PC-9 (cell line): ENCODE results near the gene PANX2. TPM values are rescaled to one million over a fixed set of nuclear protein-coding genes. Genes with fewer than 3 reads are reported as not detected.

ENCODE experiments used
- BruUV-seq: library from RNA; stranded (reverse); fragments of 400-500 nt; replicated peaks from 2 replicates; lab custom pipeline; 2021; lab: Mats Ljungman, UMichigan
- CTCF ChIA-PET: fragments of 300-600 bp; sonication (Branson Sonifier 250); formaldehyde crosslinking; loops from one replicate; lab custom pipeline; 2022; ENCODE audit warnings: antibody characterized with exemption; lab: Charles Lee
- POLR2A ChIA-PET: fragments of 300-600 bp; sonication (Branson Sonifier 250); formaldehyde crosslinking; loops from one replicate; lab custom pipeline; 2022; ENCODE audit warnings: antibody characterized with exemption; ENCODE audit not compliant: unreplicated experiment; lab: Charles Lee
- DNase-seq, 2 experiments: peaks; one replicate each; pipeline versions ENCODE4 v3.0.0 to v3.0.0-alpha.2; 2015 to 2022; ENCODE audit warnings: mixed read lengths in 1 of 2
- H2AFZ ChIP-seq: fragments of 200-600 bp; sonication (generic); 2 replicates; pipeline ENCODE4 v1.8.1; 2017; ENCODE audit warnings: antibody characterized with exemption
- H3F3A ChIP-seq: fragments of 200-600 bp; sonication (generic); 2 replicates; pipeline ENCODE4 v1.8.1; 2017; ENCODE audit warnings: antibody characterized with exemption, mild to moderate bottlenecking, low read depth; ENCODE audit not compliant: insufficient read depth
- H3K27ac ChIP-seq: fragments of 200-600 bp; sonication (generic); 2 replicates; pipeline ENCODE4 v1.6.1; 2016; ENCODE audit warnings: mixed run types
- H3K27me3 ChIP-seq: fragments of 200-600 bp; sonication (generic); 2 replicates; pipeline ENCODE4 v1.6.1; 2016; ENCODE audit warnings: low read depth, mixed run types; ENCODE audit not compliant: insufficient read depth
- H3K36me3 ChIP-seq: fragments of 200-600 bp; sonication (generic); 2 replicates; pipeline ENCODE4 v1.6.1; 2016; ENCODE audit warnings: low read depth, mixed run types
- H3K4me1 ChIP-seq: fragments of 200-600 bp; sonication (generic); replicated peaks from 2 replicates; pipeline ENCODE4 v1.6.1; 2016; ENCODE audit warnings: mixed run types; ENCODE audit not compliant: insufficient read depth
- H3K4me2 ChIP-seq: fragments of 200-600 bp; sonication (generic); 2 replicates; pipeline ENCODE4 v1.6.1; 2017; ENCODE audit warnings: mixed run types
- H3K4me3 ChIP-seq: fragments of 200-600 bp; sonication (generic); 2 replicates; pipeline ENCODE4 v1.6.1; 2016; ENCODE audit warnings: mixed run types
- H3K79me2 ChIP-seq: fragments of 200-600 bp; sonication (generic); 2 replicates; pipeline ENCODE4 v1.6.1; 2017; ENCODE audit warnings: low read depth, mixed run types
- H3K9me2 ChIP-seq: fragments of 200-600 bp; sonication (generic); 2 replicates; pipeline ENCODE4 v1.8.1; 2017; ENCODE audit warnings: mild to moderate bottlenecking; ENCODE audit not compliant: insufficient read depth
- H3K9me3 ChIP-seq: fragments of 200-600 bp; sonication (generic); 2 replicates; pipeline ENCODE4 v1.8.1; 2016; ENCODE audit warnings: low read depth; ENCODE audit not compliant: insufficient read depth
- H4K20me1 ChIP-seq: fragments of 200-600 bp; sonication (generic); 2 replicates; pipeline ENCODE4 v1.8.1; 2017; ENCODE audit not compliant: insufficient read depth
- EZH2 ChIP-seq: fragments of 200-600 bp; sonication (generic); IDR thresholded peaks from 2 replicates; pipeline ENCODE4 v1.8.0; 2017; ENCODE audit warnings: antibody characterized with exemption, low read depth
- intact Hi-C: fragments of 100-400 bp; cut with micrococcal nuclease; formaldehyde crosslinking; loops from one replicate; pipeline ENCODE4 v1.10.0; 2022; ENCODE audit not compliant: unreplicated experiment
- total RNA-seq: library from RNA; stranded (reverse); gene quantifications from 2 replicates; pipeline ENCODE4 v1.2.3, GENCODE V29; 2021
- TF ChIP-seq, protein P1 (sequence below): fragments of 200-600 bp; sonication (generic); conservative IDR thresholded peaks from 2 replicates; pipeline ENCODE4 v1.6.1; 2017; ENCODE audit warnings: mixed run types, antibody characterized with exemption, mild to moderate bottlenecking, moderate library complexity

The PANX2 gene
- total RNA-seq, 1 experiment from 2014 or later: 51.7 TPM

DNA sequence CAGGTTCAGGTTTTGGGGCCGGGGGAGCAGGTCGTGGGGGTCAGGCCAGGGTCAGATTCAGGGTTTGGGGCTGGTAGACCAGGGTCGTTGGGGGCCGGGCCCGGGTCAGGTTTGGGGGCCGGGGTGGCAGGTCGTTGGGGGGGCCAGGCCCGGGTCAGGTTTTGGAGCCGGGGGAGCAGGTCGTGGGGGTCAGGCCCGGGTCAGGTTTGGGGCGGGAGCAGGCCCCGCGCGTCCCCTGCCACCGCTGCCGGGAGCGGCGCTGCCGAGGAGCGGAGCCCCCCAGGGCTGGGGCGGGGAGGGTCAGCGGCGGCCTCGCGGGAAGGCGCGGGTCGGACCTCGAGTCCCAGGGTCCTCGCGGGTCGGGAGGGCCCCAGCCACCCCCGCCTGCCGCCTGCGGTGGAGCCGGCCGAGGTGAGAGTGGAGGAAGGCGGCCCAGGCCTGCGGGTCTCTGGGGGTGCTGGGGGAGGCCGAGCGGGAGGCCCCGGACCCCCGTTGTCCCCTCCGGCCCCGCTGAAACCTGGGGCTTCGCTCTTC lies 15.7 kb downstream of the PANX2 start:
- POLR2A ChIA-PET: no interaction called here
- Histone ChIP-seq H3K4me2 (peak overlapping the region; percentile 92), H3K27ac (no peak overlapping the region), H3F3A (peaks cover 30% of the 10 kb centered on the region), H4K20me1 (peaks cover 44% of the 10 kb centered on the region), H3K9me2 (no peaks in the 10 kb centered on the region), H3K9me3 (no peaks in the 10 kb centered on the region), H3K27me3 (no peaks in the 10 kb centered on the region), H3K4me3 (peak overlapping the region; percentile 75), H3K36me3 (0 out of 2 replicates have a peak, but pooled peaks cover 9% of the 10 kb centered on the region), H3K4me1 (peaks cover 44% of the 10 kb centered on the region), H2AFZ (peak overlapping the region; percentile 29), H3K79me2 (peaks cover 52% of the 10 kb centered on the region)
- no TSS peak for BruUV-seq
- intact Hi-C loops: no loop called here
- no peak for DNase-seq
- TF ChIP-seq, protein P1, sequence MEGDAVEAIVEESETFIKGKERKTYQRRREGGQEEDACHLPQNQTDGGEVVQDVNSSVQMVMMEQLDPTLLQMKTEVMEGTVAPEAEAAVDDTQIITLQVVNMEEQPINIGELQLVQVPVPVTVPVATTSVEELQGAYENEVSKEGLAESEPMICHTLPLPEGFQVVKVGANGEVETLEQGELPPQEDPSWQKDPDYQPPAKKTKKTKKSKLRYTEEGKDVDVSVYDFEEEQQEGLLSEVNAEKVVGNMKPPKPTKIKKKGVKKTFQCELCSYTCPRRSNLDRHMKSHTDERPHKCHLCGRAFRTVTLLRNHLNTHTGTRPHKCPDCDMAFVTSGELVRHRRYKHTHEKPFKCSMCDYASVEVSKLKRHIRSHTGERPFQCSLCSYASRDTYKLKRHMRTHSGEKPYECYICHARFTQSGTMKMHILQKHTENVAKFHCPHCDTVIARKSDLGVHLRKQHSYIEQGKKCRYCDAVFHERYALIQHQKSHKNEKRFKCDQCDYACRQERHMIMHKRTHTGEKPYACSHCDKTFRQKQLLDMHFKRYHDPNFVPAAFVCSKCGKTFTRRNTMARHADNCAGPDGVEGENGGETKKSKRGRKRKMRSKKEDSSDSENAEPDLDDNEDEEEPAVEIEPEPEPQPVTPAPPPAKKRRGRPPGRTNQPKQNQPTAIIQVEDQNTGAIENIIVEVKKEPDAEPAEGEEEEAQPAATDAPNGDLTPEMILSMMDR: no peak
- no peak for TF ChIP-seq EZH2
- CTCF ChIA-PET: no interaction called here

GRCh38 chr22:50186761-50187523 lies 16.4 kb downstream of the PANX2 start:
- H3K4me2 ChIP-seq: peak overlapping the region; percentile 92
- no TSS peak for BruUV-seq
- H3K9me2 ChIP-seq: no peaks in the 10 kb centered on the region
- TF ChIP-seq, protein P1: no peak
- TF ChIP-seq EZH2: no peak
- peaks cover 23% of the 10 kb centered on the region for H3F3A ChIP-seq
- H3K36me3 ChIP-seq: 0 out of 2 replicates have a peak, but pooled peaks cover 9% of the 10 kb centered on the region
- CTCF ChIA-PET: no interaction called here
- no peaks in the 10 kb centered on the region for H3K27me3 ChIP-seq
- peak in 1 of 2 experiments; percentile 48 for DNase-seq
- intact Hi-C loops: no loop called here
- peaks cover 50% of the 10 kb centered on the region for H4K20me1 ChIP-seq
- H3K79me2 ChIP-seq: peaks cover 59% of the 10 kb centered on the region
- peak overlapping the region; percentile 75 for H3K4me3 ChIP-seq
- POLR2A ChIA-PET: interaction anchor here (0.6 kb wide), 1 partner anchor 29 kb away, joined by 5 read pairs; no protein-coding TSS in a partner anchor
- peak overlapping the region; percentile 29 for H2AFZ ChIP-seq
- no peaks in the 10 kb centered on the region for H3K9me3 ChIP-seq
- no peak overlapping the region for H3K27ac ChIP-seq
- peaks cover 47% of the 10 kb centered on the region for H3K4me1 ChIP-seq

DNA sequence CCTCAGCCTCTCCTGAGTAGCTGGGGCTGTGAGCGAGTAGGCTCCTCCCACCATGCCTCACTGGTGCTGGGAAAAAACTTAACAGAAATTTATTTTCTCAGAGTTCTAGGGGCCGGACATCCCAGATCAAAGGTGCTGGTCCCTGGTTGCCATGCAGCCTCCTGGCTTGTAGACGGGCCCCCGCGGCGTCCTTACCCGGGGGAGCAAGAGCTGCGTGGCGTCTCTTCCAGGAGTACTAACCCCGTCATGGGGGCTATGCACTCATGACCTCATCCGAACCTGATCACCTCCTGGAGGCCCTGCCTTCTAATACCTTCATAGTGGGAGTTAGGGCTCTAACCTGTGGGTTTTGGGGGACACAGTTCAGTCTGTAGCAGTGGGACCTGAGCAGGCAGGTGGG lies 17.8 kb downstream of the PANX2 start:
- ChIA-PET CTCF (no interaction called here), POLR2A (no interaction called here)
- BruUV-seq: no TSS peak
- intact Hi-C loops: no loop called here
- peaks cover 69% of the 10 kb centered on the region for H3K79me2 ChIP-seq
- peaks cover 47% of the 10 kb centered on the region for H3K4me1 ChIP-seq
- DNase-seq: no peak
- no peaks in the 10 kb centered on the region for H3K9me3 ChIP-seq
- TF ChIP-seq, protein P1: no peak
- no peak for TF ChIP-seq EZH2
- H3K36me3 ChIP-seq: peaks cover 10% of the 10 kb centered on the region; the same call in 1 of the 2 replicates
- no peak overlapping the region for H3K4me3 ChIP-seq
- no peaks in the 10 kb centered on the region for H3K27me3 ChIP-seq
- H3K27ac ChIP-seq: no peak overlapping the region
- no peak overlapping the region for H2AFZ ChIP-seq
- H3K4me2 ChIP-seq: no peak overlapping the region
- peaks cover 20% of the 10 kb centered on the region for H3F3A ChIP-seq
- no peaks in the 10 kb centered on the region for H3K9me2 ChIP-seq
- H4K20me1 ChIP-seq: peaks cover 59% of the 10 kb centered on the region
